GM03348 (cell line): ENCODE data around the gene SLAMF9.

Source experiments
- DNase-seq: peaks from one replicate; pipeline ENCODE4 v3.0.0; 2012; ENCODE audit warnings: low spot score

SLAMF9 gene

GRCh38 chr1:159932296-159933285 lies 21.4 kb downstream of the SLAMF9 start:
- DNase-seq = no peak

GRCh38 chr1:159931795-159932173 lies 22.3 kb downstream of the SLAMF9 start:
- DNase-seq = no peak

- no peak for DNase-seq
Measured at GRCh38 chr1:159931101-159931794, 22.8 kb downstream of the SLAMF9 start.

- no peak for DNase-seq
Measured at GRCh38 chr1:159930634-159931033, 23.4 kb downstream of the SLAMF9 start.

GRCh38 chr1:159930216-159930615 lies 23.8 kb downstream of the SLAMF9 start:
- DNase-seq = no peak

GRCh38 chr1:159929155-159930051 lies 24.6 kb downstream of the SLAMF9 start:
- DNase-seq = no peak

GRCh38 chr1:159928491-159929050 lies 25.5 kb downstream of the SLAMF9 start:
- DNase-seq = no peak

GRCh38 chr1:159927849-159928431 lies 26.1 kb downstream of the SLAMF9 start:
- DNase-seq = no peak

- no peak for DNase-seq
Measured at GRCh38 chr1:159927211-159927848, 26.7 kb downstream of the SLAMF9 start.

GRCh38 chr1:159925719-159926078 lies 28.3 kb downstream of the SLAMF9 start:
- no peak for DNase-seq

- peak; percentile 97 for DNase-seq
Measured at GRCh38 chr1:159924791-159925718, 29.0 kb downstream of the SLAMF9 start, which contains the start of gene TAGLN2. Gene TAGLN2 (minus strand): TSS chr1:159925507. CDS start chr1:159920509, 4,998 bp downstream.

GRCh38 chr1:159924025-159924790 lies 29.8 kb downstream of the SLAMF9 start:
- DNase-seq = peak; percentile 98

GRCh38 chr1:159923203-159924024 lies 30.6 kb downstream of the SLAMF9 start:
- DNase-seq = peak; percentile 88

- peak; percentile 49 for DNase-seq
Measured at GRCh38 chr1:159922511-159923202, 31.4 kb downstream of the SLAMF9 start.

GRCh38 chr1:159921700-159922504 lies 32.1 kb downstream of the SLAMF9 start:
- no peak for DNase-seq

- DNase-seq = no peak
Measured at GRCh38 chr1:159921251-159921650, 32.8 kb downstream of the SLAMF9 start.

GRCh38 chr1:159920651-159921050 lies 33.4 kb downstream of the SLAMF9 start:
- DNase-seq = no peak
